ENCODE results near the gene XPO1.

- TF ChIP-seq CTCF (IDR thresholded peaks at IDR 0.05) (no peak), EP300 (IDR thresholded peaks at IDR 0.05; ENCODE audit: low read depth) (no peak), POLR2AphosphoS5 (IDR thresholded peaks at IDR 0.05) (peak in 1 of 3 donors; percentile 28), POLR2A (IDR thresholded peaks at IDR 0.05) (no peak)
Observed at GRCh38 chr2:61432990-61433389, 105.2 kb downstream of the XPO1 start.

All from transverse colon (tissue), 4 donors.